Progenitor cell of endocrine pancreas (in vitro differentiated cells): ENCODE data around the gene VIPAS39. TPM values are rescaled to one million over a fixed set of nuclear protein-coding genes. Genes with fewer than 3 reads are reported as not detected.
A peak's percentile ranks its signal among the peaks of the same experiment; 100 is the strongest.
"Not testable (repeated sequence)": the region's sequence is repeated elsewhere in the genome, so short reads cannot be mapped to it uniquely, and the experiment has no call there.

Experiments used
- DNase-seq: peaks from one replicate; pipeline ENCODE4 v3.0.0; 2021; ENCODE audit warnings: low spot score; ENCODE audit not compliant: unreplicated experiment
- H3K27ac Mint-ChIP-seq: 2 replicates; pipeline ENCODE4 v1.8.0; 2021; ENCODE audit warnings: mild to moderate bottlenecking, moderate library complexity, mixed read lengths
- H3K27me3 Mint-ChIP-seq: 2 replicates; pipeline ENCODE4 v1.8.0; 2021; ENCODE audit warnings: mixed read lengths
- H3K36me3 Mint-ChIP-seq: 2 replicates; pipeline ENCODE4 v1.8.0; 2022; ENCODE audit warnings: mixed read lengths; ENCODE audit not compliant: insufficient read depth
- H3K4me1 Mint-ChIP-seq: 2 replicates; pipeline ENCODE4 v1.8.0; 2021; ENCODE audit warnings: low read depth, mixed read lengths
- H3K4me3 Mint-ChIP-seq: 2 replicates; pipeline ENCODE4 v1.8.0; 2021; ENCODE audit warnings: low read depth, mild to moderate bottlenecking, moderate library complexity, mixed read lengths
- H3K9me3 Mint-ChIP-seq: 2 replicates; pipeline ENCODE4 v1.8.0; 2021; ENCODE audit warnings: low read depth, mixed read lengths
- total RNA-seq: library from RNA; stranded (reverse); gene quantifications from 2 replicates; pipeline ENCODE4 v1.2.1, GENCODE V29; 2021
- TF ChIP-seq, protein P1 (sequence below): fragments of 200-600 bp; sonication (generic); IDR thresholded peaks from one replicate; pipeline ENCODE4 v1.5.0; 2021; ENCODE audit warnings: antibody characterized with exemption, mild to moderate bottlenecking; ENCODE audit not compliant: unreplicated experiment

Gene VIPAS39
- total RNA-seq, 1 donor from 2014 or later = 30.7 TPM

GRCh38 chr14:77416836-77417235 is 40.6 kb downstream of the VIPAS39 start:
- Mint-ChIP-seq H3K4me3 (no peak overlapping the region), H3K27ac (no peak overlapping the region), H3K4me1 (peaks cover 1% of the 10 kb centered on the region), H3K36me3 (peaks cover 29% of the 10 kb centered on the region), H3K27me3 (no peaks in the 10 kb centered on the region), H3K9me3 (peaks cover 20% of the 10 kb centered on the region)
- DNase-seq = no peak
- TF ChIP-seq, protein P1, sequence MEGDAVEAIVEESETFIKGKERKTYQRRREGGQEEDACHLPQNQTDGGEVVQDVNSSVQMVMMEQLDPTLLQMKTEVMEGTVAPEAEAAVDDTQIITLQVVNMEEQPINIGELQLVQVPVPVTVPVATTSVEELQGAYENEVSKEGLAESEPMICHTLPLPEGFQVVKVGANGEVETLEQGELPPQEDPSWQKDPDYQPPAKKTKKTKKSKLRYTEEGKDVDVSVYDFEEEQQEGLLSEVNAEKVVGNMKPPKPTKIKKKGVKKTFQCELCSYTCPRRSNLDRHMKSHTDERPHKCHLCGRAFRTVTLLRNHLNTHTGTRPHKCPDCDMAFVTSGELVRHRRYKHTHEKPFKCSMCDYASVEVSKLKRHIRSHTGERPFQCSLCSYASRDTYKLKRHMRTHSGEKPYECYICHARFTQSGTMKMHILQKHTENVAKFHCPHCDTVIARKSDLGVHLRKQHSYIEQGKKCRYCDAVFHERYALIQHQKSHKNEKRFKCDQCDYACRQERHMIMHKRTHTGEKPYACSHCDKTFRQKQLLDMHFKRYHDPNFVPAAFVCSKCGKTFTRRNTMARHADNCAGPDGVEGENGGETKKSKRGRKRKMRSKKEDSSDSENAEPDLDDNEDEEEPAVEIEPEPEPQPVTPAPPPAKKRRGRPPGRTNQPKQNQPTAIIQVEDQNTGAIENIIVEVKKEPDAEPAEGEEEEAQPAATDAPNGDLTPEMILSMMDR = no peak

- DNase-seq, H3K27me3 Mint-ChIP-seq, H3K4me1 Mint-ChIP-seq, H3K4me3 Mint-ChIP-seq, H3K27ac Mint-ChIP-seq: not testable (repeated sequence)
- Mint-ChIP-seq H3K36me3 (peaks cover 21% of the 10 kb centered on the region), H3K9me3 (peaks cover 20% of the 10 kb centered on the region)
These were observed 41.3 kb downstream of the VIPAS39 start for GRCh38 chr14:77416098-77416497.

- Mint-ChIP-seq H3K9me3 (peaks cover 20% of the 10 kb centered on the region), H3K36me3 (peaks cover 18% of the 10 kb centered on the region)
- not testable (repeated sequence) for DNase-seq, H3K4me1 Mint-ChIP-seq, H3K4me3 Mint-ChIP-seq, H3K27ac Mint-ChIP-seq, H3K27me3 Mint-ChIP-seq
These were observed 41.9 kb downstream of the VIPAS39 start for GRCh38 chr14:77415403-77416030.

GRCh38 chr14:77409131-77409533 is 48.3 kb downstream of the VIPAS39 start:
- Mint-ChIP-seq H3K4me3 (no peak overlapping the region), H3K4me1 (no peaks in the 10 kb centered on the region), H3K27me3 (no peaks in the 10 kb centered on the region), H3K27ac (no peak overlapping the region), H3K36me3 (no peaks in the 10 kb centered on the region), H3K9me3 (no peaks in the 10 kb centered on the region)
- no peak for DNase-seq
- TF ChIP-seq, protein P1 = peak; percentile 40

DNA sequence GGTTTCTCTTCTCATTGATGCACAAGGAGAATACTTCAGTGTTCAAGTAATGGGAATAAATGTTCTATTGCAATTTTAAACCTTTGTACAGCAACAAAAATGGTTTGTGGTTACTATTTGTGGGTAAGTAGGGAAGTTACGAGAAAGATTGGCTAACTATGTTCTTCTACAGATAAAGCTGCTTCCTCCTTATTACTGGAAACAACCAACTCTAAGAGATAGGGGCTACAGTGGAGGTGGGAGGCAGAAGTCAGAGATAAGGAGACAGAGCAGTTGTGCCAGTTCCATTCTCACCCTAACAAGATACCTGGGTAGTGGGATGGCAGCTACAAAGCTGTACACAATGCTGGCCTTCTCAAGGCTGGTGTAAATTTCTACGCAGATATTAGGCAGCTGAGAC is 50.2 kb downstream of the VIPAS39 start:
- no peak for DNase-seq
- TF ChIP-seq, protein P1 = no peak
- H3K27ac Mint-ChIP-seq = no peak overlapping the region
- H3K36me3 Mint-ChIP-seq = no peaks in the 10 kb centered on the region
- H3K4me3 Mint-ChIP-seq = no peak overlapping the region
- no peaks in the 10 kb centered on the region for H3K4me1 Mint-ChIP-seq
- H3K27me3 Mint-ChIP-seq = no peaks in the 10 kb centered on the region
- H3K9me3 Mint-ChIP-seq = no peaks in the 10 kb centered on the region

GRCh38 chr14:77406718-77407117 is 50.7 kb downstream of the VIPAS39 start:
- H3K27ac Mint-ChIP-seq = no peak overlapping the region
- no peaks in the 10 kb centered on the region for H3K27me3 Mint-ChIP-seq
- DNase-seq = no peak
- no peak overlapping the region for H3K4me3 Mint-ChIP-seq
- TF ChIP-seq, protein P1 = no peak
- no peaks in the 10 kb centered on the region for H3K9me3 Mint-ChIP-seq
- no peaks in the 10 kb centered on the region for H3K36me3 Mint-ChIP-seq
- no peaks in the 10 kb centered on the region for H3K4me1 Mint-ChIP-seq
